Stimulated activated CD8-positive, alpha-beta memory T cell treated with anti-CD3 and anti-CD28 coated beads, Interleukin-4, amount 100 ng/mL, for 48 hours (primary cell): ENCODE results near the gene LGALS3BP.
"Not testable (repeated sequence)": the region's sequence is repeated elsewhere in the genome, so short reads cannot be mapped to it uniquely, and the experiment has no call there.

Experiments
- DNase-seq: peaks from one replicate; pipeline ENCODE4 v3.0.0-alpha.2; 2020

LGALS3BP gene

GRCh38 chr17:78962345-78962983 is 17.3 kb downstream of the LGALS3BP start:
- no peak for DNase-seq

- no peak for DNase-seq
Measured at GRCh38 chr17:78961571-78961970, 18.2 kb downstream of the LGALS3BP start.

- DNase-seq = no peak
Measured at GRCh38 chr17:78960928-78961327, 18.8 kb downstream of the LGALS3BP start.

GRCh38 chr17:78959803-78960202 is 19.9 kb downstream of the LGALS3BP start:
- DNase-seq = no peak

GRCh38 chr17:78958641-78959127 is 21.0 kb downstream of the LGALS3BP start:
- no peak for DNase-seq

- no peak for DNase-seq
Measured at GRCh38 chr17:78957128-78957527, 22.6 kb downstream of the LGALS3BP start.

GRCh38 chr17:78956254-78956653 is 23.5 kb downstream of the LGALS3BP start:
- no peak for DNase-seq

GRCh38 chr17:78954684-78955083 is 25.0 kb downstream of the LGALS3BP start:
- DNase-seq = no peak

GRCh38 chr17:78953356-78954350 is 26.1 kb downstream of the LGALS3BP start:
- DNase-seq = no peak

- no peak for DNase-seq
Measured at GRCh38 chr17:78952706-78953105, 27.0 kb downstream of the LGALS3BP start.

- DNase-seq = no peak
Measured at GRCh38 chr17:78951967-78952551, 27.7 kb downstream of the LGALS3BP start.

- DNase-seq = no peak
Measured at GRCh38 chr17:78950870-78951269, 28.9 kb downstream of the LGALS3BP start.

GRCh38 chr17:78947235-78948149 is 32.2 kb downstream of the LGALS3BP start:
- DNase-seq = no peak

GRCh38 chr17:78946631-78947030 is 33.1 kb downstream of the LGALS3BP start:
- DNase-seq = no peak

- DNase-seq = no peak
Measured at GRCh38 chr17:78946131-78946530, 33.6 kb downstream of the LGALS3BP start.

GRCh38 chr17:78945455-78945854 is 34.3 kb downstream of the LGALS3BP start:
- not testable (repeated sequence) for DNase-seq

GRCh38 chr17:78944956-78945355 is 34.8 kb downstream of the LGALS3BP start:
- no peak for DNase-seq

GRCh38 chr17:78944026-78944425 is 35.7 kb downstream of the LGALS3BP start:
- no peak for DNase-seq

- no peak for DNase-seq
Measured at GRCh38 chr17:78940708-78941107, 39.0 kb downstream of the LGALS3BP start.

GRCh38 chr17:78940258-78940657 is 39.5 kb downstream of the LGALS3BP start:
- DNase-seq = no peak

- DNase-seq = no peak
Measured at GRCh38 chr17:78939615-78940014, 40.1 kb downstream of the LGALS3BP start.

- no peak for DNase-seq
Measured at GRCh38 chr17:78937561-78937960, 42.2 kb downstream of the LGALS3BP start.
